Inflammatory macrophage treated with lipopolysaccharide for 4 hours (primary cell): ENCODE results near the gene AP1B1.

Source experiments
- DNase-seq: peaks from one replicate; pipeline ENCODE4 v3.0.0-alpha.2; 2020

The AP1B1 gene

DNA sequence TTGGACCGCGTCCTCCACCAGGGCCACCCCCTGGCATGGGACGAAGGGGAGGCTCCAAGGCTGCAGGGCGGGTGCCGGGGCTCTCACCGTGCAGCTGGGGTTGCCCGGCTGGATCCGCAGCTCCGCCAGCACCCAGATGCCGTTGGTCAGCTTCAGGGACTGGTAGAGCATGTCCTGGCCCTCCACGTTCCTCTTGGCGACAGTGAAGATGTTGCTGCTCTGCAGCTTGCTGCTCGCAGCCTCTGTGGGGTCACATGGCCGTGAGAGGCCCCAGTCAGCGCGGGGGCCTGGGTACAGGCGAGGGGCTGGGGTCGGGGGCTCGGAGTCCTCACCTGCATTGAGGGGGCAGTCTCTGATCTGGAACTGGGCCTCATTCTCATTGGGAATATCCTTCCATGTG is 58.1 kb downstream of the AP1B1 start:
- no peak for DNase-seq

DNA sequence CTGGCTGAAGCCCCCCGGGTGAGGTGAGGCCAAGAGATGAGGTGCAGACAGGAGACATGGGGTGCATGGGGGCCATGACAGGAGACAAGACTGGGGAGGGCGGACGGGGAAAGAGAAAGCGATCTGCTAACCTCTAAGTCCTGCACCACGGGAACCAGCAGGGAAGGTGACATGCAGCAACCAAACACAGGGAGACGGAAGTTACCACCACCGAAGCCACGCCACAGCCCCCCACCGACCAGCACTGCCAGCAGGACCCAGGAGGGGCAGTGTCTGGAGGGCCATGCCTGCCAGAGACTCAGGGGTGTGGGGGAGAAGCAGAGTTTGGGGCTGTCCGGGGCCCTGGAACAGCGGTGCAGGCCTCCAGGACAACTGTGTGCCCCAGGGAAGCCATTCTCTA is 58.8 kb downstream of the AP1B1 start:
- DNase-seq, result no peak

DNA sequence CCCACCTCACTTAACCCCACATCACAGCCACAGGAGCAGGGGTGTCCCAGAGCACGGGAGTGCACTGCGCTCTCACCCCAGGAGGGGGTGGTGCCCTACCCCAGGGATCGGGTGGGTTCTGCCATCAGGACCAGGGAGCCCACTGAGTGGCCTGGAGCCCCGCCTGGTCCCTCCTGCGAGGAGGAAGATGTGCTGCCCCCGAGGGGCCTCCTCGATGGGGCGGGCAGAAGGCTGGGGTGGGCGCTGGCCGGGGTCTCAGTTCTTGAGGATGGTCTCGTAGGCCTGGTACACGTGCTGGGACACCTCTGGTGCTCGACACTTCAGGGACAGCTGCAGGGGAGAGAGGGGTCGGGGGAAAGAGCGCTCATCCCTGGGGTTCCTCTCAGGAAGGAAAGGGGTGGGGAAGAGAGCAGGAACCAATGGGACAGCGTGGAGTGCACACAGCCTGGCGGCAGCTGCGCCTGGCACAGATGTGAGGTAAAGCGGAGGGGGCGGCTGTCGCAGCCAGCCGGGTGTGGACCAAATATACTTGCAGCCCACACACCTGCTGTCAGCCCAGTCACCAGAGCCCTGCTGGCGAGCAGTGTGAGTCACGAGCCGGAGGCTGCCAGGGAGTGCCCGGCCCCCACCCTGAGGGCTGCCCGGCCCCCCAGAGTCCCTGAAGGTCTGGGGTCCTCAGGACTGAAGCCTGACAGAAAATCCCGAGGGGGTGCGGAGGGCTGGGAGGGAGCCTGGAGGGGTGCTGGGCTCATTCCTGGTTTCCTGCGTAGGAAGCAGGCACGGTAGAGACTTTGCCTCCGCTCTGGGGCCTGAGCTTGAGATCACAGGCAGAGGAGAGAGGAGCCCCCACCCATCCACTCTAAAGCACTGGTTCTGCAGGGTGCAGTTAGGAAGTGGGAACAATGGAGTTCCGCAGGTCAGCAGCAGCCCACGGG is 59.5 kb downstream of the AP1B1 start:
- no peak for DNase-seq

DNA sequence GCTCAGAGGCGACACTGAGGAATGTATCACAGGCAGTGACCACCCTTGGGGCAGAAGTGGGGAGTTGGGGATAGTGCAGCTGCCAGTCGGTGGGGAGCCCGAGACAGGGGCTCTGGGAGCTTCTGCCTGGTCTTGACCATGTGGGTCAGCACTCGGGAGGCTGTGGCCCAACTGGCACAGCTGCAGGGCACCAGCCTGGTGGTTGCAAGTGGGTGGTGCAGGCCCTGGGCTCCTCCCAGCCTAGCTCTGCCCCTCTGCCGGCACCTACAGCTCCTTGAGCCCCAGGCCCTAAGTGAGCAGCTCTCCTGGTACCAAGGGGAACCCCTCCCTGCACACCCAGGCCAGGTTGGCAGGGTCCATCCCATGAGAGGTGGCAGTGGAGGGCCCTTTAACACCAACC is 60.3 kb downstream of the AP1B1 start:
- no peak for DNase-seq

DNA sequence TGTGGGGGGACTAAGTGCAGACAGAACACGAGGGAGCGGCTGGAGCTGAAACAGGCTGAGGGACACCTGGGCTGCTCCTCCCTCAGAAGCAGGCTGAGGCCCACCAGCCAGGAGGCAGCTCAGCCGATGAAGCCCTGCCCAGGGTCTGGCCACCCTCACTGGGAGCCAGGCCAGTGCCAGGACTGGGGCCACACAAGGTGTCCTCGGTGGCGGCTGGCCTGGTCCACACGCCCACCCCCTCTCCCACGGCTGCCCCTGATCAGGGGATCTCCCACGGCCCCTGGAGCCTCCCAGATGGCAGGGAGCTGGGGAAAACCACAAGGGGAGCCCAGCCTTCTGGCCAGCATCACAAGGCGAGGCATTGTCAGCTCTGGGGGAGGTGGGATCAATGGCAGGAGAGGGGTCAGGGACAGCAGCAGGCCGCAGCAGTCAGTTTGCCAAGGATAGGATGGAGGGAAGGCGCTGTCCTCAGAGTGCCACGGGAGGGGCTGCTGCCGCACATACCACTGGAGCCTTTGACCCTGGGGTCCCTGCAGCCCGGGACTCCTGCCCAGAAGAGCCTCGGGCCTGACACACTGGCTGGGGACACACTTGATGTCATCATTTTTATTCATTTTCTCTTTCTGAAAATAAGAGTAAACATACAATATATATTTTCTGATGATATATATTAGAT is 61.1 kb downstream of the AP1B1 start:
- DNase-seq, result no peak

DNA sequence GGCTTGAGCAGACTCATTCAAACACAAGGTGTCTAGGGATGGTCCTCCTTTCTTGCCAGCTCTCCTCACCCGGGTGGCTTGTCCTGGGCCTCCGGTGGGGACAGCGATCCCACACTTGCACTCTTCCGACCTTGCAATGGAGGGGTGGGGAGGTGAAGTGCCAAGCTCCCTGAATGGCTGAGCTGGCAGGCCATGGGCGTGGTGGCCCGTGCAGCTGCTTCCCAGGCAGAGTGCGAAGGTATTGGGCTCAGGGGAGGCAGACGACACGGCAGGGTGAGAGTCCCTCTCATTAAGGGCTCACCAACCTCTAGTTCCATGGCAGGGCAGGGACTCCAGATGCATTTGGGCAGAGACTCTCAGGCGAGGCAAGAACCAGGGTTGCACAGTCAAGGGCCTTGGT is 61.9 kb downstream of the AP1B1 start:
- DNase-seq, result no peak

DNA sequence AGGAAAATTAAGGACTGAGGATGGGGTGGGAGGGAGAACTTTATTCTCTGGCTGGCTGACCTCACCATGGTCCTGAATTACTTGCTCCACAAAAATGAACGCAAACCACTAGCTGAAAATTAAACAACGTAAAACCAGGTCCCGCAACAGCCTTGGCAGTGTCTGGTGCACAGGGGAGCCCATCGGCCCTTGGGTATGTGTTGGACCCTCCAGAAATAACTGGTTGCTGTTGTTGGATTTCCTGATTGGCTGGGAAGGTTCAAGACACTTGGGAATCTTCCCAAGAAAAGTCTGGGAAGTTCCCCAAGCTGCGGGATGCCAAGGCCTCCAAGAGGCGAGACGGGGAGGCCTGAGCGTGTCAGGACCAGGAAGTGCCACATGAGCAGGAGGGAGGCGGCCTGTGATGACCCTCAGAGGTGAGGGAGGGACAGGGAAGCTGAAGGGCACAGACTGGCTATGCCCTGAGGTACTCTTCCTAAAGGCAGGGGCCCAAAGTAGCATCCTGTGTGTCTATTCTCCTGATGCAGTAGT is 62.5 kb downstream of the AP1B1 start:
- DNase-seq, result no peak

DNA sequence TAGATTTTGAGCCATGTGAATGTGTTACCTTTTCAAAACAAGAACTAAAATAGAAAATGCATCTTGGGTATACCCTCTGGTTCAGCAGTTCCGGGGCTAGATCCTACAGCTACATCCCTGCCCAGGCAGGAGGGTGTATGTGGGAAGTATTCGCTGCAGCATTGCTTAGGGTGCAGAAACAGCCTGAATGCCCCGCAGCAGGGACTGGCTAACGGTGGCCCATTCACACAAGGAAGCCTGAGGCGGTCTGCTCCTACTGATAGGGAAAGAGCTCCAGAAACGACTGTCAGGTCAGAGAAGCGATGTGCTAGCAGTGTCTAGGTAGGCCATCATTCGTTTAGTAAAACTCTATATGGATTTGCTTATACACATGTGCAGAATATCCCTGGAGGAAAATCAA is 63.0 kb downstream of the AP1B1 start:
- no peak for DNase-seq

DNA sequence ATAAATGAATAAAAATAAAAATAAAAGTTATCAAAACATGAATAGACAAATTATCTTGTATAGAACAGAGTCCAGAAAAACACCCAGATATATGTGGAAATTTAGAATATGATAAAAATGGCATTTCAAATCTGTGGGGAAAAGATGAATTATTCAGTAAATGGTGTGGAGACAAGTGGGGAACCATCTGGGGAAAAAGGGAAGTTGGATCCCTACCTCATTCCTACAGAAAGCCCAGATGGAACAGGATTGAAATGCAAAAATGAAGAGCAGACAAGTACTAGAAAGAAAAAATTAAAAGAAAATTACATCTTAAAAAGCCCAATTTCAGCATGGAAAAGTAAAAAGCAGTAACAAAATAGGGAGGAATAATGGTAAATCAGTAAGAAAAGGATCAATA is 64.7 kb downstream of the AP1B1 start:
- DNase-seq, result no peak

DNA sequence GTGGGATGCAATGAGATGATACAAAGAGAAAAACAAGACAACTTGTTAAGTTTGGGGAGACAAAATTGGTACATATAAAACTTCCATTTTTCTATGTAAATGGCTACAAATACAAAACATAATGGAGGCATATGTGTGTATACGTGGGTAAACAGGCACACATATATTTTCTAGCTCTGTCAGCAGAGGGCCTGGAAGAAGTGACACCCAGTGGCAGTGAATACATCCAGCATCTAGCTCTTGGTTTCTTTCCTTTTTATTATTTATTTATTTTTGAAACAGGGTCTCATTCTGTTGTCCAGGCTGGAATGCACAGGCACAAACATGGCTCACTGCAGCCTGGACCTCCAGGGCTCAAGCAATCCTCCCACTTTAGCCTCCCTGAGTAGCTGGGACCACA is 67.8 kb downstream of the AP1B1 start:
- DNase-seq, result no peak

DNA sequence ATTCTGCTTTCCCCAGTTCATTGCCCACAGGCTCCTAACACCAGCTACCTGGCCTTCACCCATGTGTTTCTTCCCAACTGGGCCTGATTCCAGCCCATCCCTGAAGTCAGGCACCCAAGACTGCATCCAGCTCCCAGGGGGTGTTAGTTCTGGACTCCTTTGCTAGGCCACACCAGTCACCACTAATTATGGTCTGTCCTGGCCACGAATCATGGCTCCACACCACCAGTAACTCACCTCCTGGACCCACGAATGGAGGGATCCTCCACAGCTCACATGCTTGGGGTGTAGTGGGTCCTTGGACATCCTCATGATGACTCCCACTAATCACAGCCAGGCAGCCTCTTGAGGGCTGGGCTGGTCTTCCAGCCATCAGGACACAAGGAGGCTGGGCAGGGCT is 69.3 kb downstream of the AP1B1 start:
- no peak for DNase-seq

DNA sequence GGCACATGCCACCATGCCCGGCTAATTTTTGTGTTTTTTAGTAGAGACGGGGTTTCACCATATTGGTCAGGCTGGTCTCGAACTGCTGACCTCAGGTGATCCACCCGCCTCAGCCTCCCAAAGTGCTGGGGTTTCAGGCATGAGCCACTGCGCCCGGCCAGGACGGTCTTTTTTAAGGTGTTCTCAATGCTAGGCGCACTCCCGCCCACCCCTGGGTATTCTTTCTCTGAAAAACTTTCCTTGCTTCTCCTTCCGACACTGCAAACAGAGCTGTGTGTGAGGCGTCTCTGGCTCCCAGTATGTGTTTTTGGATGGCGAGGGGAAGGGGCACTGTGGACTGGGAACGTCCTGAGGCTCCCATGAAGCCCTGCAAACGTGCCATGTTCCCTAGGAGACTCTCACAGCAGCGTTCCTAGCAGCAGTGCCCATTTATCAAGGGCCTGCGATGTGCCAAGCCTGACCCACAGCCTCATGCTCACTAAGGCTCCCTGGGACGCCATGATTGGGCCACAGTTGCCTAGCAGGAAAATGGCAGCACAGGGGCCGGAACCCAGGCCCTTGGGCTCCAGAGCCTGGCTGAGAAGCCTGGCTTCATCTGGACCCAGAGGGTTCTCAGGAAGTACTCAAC is 70.4 kb downstream of the AP1B1 start:
- DNase-seq, result no peak

DNA sequence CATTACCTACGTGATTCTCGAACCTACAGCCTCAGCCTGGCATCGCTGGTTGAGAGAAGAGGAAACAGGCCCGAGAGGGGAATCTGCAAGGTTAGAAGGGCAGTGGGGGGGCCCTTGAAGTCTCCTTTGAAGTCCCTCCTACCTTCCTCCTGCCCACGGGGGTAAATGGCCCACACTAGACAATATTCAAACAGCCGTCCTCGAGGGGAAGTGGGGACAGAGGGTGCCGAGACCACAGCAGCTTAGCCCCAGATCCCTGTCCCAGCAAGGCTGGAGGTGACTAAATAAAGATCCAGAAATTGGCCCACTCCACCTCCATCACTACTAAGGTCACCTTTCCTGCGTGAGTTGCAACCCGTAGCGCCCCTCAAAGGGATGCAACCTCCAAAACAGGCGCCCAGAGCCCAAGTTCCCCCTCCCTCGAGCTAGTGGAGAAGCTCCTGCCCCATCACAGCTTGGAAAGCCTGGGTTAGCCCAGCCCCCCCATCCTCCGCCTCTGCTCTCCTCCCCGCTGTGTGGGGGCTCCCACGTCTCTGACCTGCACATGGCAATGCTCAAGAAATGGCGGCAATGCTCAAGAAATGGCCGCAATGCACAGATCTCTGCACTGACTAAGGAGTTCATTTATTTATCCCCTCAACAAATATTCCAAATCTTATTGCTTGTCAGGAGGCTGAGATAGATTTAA is 72.1 kb downstream of the AP1B1 start:
- DNase-seq, result no peak

DNA sequence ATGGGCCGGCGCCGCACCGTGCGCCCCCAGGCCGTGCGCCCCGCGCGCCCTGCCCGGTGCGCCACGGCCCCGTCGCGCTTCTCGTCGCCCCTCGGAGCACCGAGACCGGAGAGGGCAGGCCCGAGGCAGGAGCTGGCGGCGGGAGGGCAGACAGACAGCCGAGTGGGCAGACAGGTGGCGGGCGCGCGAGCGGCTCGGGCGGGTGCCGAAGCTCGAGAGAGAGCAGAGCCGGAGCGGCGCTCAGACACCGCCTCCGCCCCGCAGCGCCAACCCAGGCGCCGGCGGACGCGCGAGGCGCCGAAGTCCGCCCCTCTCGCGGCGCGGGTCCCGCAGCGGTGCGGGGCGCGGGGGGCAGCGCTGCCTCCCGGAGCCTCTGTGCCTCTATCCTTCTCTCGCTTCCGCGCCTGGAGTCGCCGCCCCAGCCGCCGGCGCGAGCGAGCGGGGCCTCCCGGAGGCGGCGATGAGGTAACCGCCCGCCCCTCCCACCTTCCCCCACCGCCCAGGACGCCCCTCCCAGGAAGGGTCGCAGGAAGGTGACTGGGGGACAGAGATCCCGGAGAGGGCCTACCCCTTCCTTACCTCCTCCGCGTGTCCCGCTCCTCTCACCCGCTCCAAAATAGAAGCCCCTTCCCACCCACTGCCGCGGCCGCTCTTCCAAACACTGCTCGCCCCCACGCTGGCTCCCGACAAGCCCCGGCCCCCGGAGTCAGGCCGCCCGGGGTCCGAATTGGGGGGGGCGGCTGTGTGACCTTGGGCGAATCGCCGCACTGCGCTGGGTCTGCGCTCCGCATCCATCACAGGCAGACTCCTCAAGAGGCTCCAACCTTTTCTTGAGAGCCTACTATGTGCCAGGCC is 72.9 kb downstream of the AP1B1 start, which contains the start of gene RASL10A:
TSS of gene RASL10A (minus strand) at position 412 of the 855 bp plus-strand sequence. CDS start 451 bp downstream, outside the sequence.
- DNase-seq, result no peak

DNA sequence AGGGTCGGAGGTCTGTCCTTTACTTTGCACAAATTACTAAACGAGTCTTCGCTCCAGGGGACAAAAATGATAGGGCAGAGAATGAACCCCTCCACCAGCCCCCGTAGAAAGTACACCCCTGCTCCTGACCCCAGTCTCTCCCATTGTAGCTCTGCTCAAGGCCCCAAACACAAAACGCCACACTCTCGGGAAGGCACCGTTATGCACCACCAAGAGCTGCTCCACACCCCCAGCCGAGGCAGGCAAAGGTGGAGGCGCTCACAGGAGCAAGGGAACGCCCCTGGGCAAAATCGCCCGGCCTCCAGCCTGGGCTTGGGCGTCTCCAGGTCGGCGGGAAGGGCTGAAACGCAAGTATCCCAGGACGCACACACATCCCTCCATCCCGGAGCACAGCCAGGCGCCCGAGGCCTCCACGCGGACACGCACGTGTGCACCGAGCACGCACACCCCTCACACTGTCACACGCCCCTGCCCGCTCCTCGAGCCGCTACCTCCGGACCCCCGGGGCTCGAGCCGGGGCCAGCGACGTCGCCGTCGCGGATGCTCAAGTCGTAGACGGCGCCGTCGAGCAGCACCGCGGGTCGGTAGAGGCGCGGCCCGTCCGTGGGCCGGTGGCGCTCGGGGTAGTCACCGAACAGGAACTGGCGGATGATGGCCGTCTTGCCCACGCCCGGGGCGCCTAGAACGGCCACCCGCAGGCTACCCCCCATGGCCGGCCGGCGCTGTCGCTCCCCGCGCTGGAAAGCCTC is 73.7 kb downstream of the AP1B1 start:
- DNase-seq, result no peak

DNA sequence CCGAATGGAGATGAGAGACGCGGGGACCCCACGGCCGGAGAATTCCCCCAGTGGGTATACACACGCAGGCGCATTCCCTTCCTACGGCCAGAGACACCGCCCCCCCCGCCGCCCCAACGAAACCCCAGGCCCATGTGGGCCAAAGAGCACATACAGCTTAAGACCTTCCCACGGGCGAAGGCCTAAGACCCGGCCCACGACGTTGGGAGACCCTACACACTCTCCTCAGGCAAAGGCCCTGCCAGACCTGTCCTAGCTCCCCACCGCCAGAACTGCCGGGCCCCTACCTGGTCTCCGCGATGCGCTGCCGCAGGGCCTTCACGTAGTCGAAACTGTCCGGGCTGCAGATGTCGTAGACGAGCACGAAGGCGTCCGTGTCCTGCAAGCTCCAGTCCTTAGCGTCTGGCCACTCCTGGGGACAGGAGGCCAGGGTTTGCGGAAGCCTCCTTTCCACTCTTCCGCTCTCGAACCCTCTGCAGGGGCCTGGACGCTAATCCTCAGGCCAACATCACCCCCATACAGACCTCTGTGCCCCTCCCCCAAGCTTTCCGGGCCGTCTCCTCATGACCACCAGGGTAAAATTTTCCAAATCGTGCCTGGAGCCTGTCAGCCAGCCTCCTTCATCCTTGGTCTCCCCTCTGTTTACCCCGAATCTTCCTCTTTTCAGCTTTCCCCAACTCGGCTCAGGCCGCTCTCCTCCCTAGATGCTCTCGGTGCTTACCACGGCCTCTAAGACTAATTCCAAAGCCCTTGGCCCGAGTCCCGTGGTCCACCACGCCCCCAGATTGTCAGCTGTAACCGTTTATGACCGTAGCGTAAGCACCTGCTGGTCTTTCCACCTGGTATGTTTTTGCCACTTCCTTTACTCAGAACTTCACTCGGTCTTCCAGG is 74.5 kb downstream of the AP1B1 start:
- no peak for DNase-seq

DNA sequence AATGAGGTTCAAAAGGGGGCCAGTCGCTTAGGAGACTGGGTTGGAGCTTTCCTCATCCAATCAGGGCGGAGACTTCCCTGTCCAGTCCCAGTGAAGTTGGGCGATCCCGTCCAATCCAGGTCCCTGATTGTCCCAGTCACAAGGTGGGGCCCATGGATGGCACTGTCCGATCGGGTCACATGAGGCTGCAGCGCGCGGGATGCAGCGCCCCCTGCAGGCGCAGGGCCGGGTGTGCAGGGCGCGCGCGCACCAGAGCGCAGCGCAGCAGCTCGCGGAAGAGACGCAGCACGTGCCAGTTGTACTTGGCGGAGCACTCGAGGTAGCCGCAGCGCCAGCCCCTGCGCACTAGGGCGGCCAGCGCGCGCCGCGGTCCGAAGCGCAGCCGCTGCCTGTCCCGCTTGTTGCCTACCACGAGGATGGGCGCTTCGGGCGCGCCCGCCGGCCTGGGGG is 75.2 kb downstream of the AP1B1 start:
- DNase-seq, result peak; percentile 57

DNA sequence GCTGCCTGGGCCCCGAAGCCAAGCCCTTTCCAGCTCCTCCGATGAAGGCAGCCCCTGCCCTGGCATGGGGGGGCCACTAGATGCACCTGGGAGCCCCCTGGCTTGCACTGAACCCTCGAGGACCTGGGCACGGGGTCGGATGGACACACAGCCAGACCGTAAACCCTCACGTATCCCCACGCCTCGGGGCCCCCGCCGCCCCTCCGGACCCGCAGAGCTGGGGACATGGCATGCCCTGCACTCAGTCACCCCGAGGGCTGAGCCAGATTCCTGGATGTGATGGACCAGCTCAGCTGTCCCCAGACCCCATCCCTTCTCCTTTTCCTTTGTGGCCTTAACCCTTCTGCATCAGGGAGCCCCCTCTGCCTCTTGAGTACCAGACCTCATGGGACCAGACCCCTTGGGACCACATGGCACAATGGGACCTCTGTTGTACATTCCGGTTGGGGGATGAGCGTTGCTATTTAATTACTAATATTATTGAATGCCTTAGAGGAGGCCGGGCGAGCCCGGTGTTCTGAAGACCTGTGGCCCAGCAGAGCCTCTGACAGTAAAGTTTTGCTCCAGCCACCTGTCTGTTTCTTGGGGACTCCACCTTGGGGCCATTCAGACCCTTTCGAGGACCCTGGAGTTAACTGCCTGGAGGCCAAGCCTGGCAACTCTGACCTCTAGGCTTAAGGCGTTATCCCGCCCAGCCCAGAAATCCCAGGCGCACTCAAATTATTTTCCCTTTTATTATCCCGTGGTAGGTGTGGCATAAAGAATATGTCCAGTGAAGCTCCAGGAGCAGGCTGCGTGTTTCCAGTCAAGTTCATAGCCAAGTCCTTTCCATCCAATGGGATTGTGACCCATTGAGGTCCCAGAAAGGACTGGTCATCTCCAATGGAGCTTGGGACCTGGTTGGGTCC is 75.9 kb downstream of the AP1B1 start:
- no peak for DNase-seq
